ENCODE measurements around the gene VSTM4.

The VSTM4 gene

GRCh38 chr10:49005270-49005669 lies 110.1 kb downstream of the VSTM4 start:
- DNase-seq (ENCODE audit: low read depth), result no peak

GRCh38 chr10:49001870-49002672 lies 113.3 kb downstream of the VSTM4 start:
- no peak for DNase-seq (ENCODE audit: low read depth)

DNA sequence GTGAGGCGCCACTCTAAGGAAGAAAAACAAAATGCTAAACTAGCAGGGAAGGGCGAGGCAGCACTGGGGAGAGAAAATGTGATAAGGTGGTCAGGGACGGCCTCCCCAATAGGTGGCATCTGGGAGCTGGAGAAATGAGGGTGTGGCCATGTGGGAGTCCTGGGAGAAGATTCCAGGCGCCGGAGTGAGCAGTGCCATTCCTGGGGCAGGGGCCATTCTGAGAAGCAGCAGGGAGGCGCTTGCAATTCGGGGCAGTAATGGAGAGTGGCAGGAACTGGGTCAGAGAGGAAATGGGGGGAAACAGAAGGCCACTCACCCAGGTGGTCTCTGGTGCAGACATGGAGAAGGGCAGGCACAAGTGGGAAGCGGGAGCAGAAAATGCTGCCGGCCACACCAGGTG lies 113.9 kb downstream of the VSTM4 start:
- DNase-seq (ENCODE audit: low read depth), result no peak

DNA sequence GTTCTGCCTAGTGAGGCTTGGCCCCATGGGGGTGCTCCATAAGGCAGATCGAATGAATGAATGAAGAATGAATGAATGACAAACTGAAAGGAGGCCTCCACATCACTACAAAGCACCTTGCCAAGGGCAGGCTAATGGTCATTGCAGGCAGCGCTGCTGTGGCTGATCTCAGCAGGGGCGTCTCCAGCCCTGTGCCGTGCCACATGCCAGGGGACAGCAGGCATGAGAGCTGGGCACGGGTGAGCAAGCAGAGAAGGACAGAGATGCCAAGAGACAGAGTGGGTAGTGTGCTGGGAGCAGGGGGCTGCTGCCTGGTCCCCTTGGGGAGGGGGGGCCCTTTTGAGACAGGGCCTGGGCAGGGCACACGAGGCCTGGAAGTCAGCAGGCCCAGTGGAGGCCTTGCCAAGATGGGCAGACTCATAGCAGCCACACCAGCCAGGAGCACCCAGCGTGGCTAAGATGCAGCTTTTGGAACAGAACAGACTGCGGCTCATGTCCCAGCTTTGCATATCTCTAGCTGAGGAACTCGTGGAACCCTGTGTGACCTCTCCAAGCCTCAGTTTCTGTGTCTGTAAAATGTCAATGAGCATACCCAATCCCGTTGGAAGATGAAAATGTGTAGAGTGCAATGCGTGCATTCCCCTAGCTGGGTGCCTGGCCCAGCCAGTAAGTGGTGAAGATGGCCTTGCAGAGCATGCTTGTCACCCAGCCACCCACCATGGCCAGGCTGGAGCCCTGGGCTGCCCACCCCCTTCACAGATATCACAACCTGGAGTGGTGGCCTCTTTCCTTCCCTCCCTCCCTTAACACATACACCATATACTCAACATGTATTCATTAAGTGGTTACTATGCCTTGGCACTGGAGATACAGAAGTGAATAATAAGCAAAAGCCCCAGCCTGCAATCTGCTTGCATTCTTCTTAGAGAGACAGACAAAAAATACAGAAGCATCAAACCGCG lies 114.6 kb downstream of the VSTM4 start:
- no peak for DNase-seq (ENCODE audit: low read depth)

- DNase-seq (ENCODE audit: low read depth), result no peak
These were observed 116.0 kb downstream of the VSTM4 start for GRCh38 chr10:48999346-48999745.

GRCh38 chr10:48996329-48996728 lies 119.0 kb downstream of the VSTM4 start:
- DNase-seq (ENCODE audit: low read depth), result no peak

DNA sequence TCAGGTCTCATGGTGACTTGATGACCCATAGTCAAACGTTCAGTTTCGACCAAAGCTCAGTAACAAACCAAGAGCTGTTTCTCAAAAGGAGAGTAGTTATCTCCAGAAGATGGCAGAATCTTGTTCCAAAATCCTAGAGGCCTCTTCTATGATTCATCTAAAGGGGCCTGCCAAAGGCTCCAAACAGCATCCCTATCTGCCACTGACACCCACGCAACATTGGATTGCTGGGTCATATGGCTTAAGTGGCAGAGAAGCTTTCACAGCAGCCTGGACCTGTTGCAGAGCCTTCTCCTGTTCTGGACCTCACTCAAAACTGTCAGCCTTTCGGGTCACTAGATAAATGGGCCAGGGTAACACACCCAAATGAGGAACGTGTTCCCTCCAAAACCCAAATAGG lies 121.7 kb downstream of the VSTM4 start:
- DNase-seq (ENCODE audit: low read depth), result no peak

DNA sequence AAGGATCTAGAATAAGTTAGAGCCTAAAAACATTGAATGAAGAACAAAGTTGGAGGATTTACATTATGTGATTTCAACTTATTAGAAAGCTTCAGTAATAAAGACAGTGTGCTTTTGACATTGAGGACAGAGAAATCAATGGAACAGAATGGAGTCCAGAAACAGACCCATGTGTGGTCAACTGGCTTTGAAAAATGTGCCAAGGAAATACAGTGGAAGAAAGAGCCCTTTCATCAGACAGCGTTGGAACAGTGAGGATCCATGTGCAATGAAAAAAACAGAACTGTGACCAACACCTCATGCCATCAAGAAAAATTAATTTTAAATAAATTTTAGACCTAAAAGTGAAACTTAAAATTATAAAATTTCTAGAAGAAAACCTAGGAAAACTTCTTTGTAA lies 125.1 kb downstream of the VSTM4 start:
- no peak for DNase-seq (ENCODE audit: low read depth)

DNA sequence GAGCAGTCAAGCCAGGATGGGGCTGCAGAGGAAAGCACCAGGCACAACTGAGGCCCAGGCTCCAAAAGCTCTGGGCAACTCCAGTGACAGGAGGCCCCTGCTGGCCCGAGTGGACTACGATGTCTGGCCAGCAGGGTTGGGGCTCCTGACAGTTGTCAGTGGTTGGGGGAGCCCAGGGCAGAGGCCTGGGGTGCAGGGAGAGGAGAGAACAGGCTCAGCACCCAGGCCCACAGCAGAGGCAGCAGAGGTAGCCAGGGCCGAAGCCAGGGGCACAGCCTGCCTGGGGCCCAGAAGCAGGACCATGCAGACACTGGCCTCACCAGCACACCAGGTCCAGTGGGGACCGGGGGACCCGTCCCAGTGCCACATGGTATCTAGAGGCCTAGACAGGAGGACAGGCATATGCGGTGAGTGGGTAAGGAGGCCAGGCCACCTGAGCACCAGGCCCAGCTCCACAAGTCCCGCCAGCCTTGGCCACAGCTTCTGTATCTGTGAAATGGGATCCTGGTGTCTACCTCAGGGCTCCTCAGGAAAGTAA lies 129.6 kb downstream of the VSTM4 start:
- DNase-seq (ENCODE audit: low read depth), result no peak

DNA sequence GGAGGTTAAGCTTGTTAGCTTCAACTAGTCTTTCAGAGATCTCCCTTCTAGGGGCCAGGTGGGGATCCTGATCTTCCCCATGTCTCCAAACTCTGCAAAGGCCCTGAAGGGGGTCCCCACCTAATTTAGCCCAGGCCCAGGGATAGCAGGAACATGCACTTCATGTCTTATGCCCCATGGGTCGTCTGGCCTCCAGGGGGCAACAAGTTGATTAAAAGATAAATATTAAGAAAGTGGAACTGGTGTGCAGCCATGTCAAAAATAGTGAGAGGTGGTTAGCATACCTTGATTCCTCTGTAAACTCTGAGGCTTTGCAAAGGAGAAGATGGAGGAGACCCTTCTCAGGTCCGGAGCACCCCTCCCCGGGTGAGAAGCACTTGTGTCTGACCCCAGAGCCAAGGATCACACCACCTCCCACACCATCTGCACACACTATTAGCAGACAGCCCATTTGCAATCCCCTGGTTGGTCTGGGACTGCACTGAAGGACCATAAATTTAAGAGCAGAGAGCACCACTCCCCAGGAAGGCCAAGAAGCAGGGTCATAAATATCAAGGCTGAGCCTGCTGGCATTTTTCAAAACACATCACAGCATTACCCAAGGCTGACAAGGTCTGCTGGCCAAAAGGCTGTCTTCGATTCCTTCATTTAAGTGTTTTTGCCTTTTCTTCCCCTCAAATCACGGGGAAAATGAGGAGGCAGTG lies 131.5 kb downstream of the VSTM4 start:
- DNase-seq (ENCODE audit: low read depth), result no peak

- no peak for DNase-seq (ENCODE audit: low read depth)
These were observed 132.7 kb downstream of the VSTM4 start for GRCh38 chr10:48982584-48982983.

GRCh38 chr10:48981310-48981907 lies 133.9 kb downstream of the VSTM4 start:
- DNase-seq (ENCODE audit: low read depth), result no peak

DNA sequence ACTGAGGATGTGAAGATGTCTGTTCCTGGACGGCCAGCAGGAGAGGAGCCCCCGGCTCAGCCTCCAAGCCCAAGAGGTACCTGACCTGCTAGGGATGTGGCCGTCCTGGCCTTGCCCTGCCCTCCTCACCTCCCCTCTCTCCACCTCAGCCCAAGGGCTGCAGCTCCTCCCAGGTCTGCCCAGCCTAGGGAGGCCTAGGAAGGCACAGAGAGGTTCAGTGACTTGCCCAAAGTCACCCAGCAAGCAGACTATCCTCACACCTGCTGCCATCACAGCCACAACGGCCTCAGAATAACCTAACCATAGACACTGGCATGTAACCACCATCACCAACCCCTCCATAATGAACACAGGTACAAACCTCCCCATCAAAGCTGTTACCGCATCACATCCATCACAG lies 137.0 kb downstream of the VSTM4 start:
- no peak for DNase-seq (ENCODE audit: low read depth)

GRCh38 chr10:48976196-48976595 lies 139.1 kb downstream of the VSTM4 start:
- DNase-seq (ENCODE audit: low read depth), result no peak

GRCh38 chr10:48974510-48975156 lies 140.7 kb downstream of the VSTM4 start:
- no peak for DNase-seq (ENCODE audit: low read depth)

GRCh38 chr10:48973065-48973464 lies 142.3 kb downstream of the VSTM4 start:
- DNase-seq (ENCODE audit: low read depth), result no peak

DNA sequence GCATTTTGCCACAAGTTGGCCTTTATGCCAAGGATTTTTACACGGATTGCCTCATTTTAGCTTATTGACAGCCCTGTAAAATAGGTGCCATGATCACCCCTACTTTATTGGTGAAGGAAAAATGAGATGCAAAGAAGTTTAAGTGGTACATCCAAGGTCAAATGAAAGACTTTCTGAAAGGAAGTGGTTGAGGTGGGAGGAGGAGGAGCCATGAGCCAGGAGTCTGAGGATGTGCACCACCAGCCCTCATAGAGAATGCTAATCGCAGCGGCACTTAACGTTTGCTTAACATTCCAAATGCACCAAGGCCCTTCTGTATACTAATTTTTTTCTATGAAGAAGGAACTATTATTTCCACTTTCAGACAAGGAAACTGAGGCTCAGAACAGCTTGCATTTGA lies 144.7 kb downstream of the VSTM4 start:
- DNase-seq (ENCODE audit: low read depth), result no peak

GRCh38 chr10:48970046-48970445 lies 145.3 kb downstream of the VSTM4 start:
- DNase-seq (ENCODE audit: low read depth), result no peak

- no peak for DNase-seq (ENCODE audit: low read depth)
These were observed 147.3 kb downstream of the VSTM4 start for GRCh38 chr10:48968036-48968435.

DNA sequence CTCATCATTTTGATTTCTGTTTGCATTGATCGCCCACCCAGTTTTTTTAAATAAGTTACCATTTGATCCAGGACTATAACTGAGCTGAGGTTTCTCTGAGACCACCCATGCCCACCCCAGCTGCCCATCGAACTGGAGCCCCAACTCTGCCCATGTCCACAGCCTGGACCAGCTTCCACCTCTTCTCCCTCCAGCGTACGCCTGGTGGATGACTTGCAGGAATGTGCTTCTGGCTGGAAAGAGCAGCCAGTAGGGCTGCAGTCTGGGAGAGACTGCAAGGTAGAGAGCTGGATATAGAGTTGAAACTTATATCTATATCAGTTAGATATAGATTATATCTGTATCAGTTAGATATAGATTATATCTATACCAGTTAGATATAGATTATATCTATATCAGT lies 149.9 kb downstream of the VSTM4 start:
- DNase-seq (ENCODE audit: low read depth), result no peak

Measured in activated T-helper 1 cell treated with Interleukin-2 at 50 U/mL for 16 hours (primary cell).